ENCODE measurements around the gene LRRC28.
"Not testable (repeated sequence)": the region's sequence is repeated elsewhere in the genome, so short reads cannot be mapped to it uniquely, and the experiment has no call there.

The LRRC28 gene

GRCh38 chr15:99250857-99251841, at the start of gene LRRC28:
Gene LRRC28 (plus strand): TSS chr15:99251481. CDS start chr15:99255958, 4,477 bp downstream.
- peak; percentile 99 for DNase-seq

GRCh38 chr15:99202176-99202552, 49.1 kb upstream of the LRRC28 start:
- DNase-seq, result no peak

GRCh38 chr15:99207672-99208071, 43.6 kb upstream of the LRRC28 start:
- DNase-seq, result no peak

- DNase-seq, result no peak
Observed at GRCh38 chr15:99209326-99209725, 42.0 kb upstream of the LRRC28 start.

GRCh38 chr15:99210334-99210733, 40.9 kb upstream of the LRRC28 start:
- no peak for DNase-seq

GRCh38 chr15:99211926-99212325, 39.4 kb upstream of the LRRC28 start:
- DNase-seq, result no peak

- no peak for DNase-seq
Observed at GRCh38 chr15:99212406-99212805, 38.9 kb upstream of the LRRC28 start.

- DNase-seq, result peak; percentile 76
Observed at GRCh38 chr15:99213187-99213811, 38.0 kb upstream of the LRRC28 start.

GRCh38 chr15:99224372-99225214, 26.7 kb upstream of the LRRC28 start:
- no peak for DNase-seq

- no peak for DNase-seq
Observed at GRCh38 chr15:99226802-99227201, 24.5 kb upstream of the LRRC28 start.

- no peak for DNase-seq
Observed at GRCh38 chr15:99228120-99228770, 23.0 kb upstream of the LRRC28 start.

GRCh38 chr15:99230867-99231266, 20.4 kb upstream of the LRRC28 start:
- DNase-seq, result no peak

GRCh38 chr15:99232740-99233139, 18.5 kb upstream of the LRRC28 start:
- DNase-seq, result no peak

GRCh38 chr15:99234160-99234559, 17.1 kb upstream of the LRRC28 start:
- not testable (repeated sequence) for DNase-seq

- no peak for DNase-seq
Observed at GRCh38 chr15:99238849-99239248, 12.4 kb upstream of the LRRC28 start.

GRCh38 chr15:99239545-99240198, 11.6 kb upstream of the LRRC28 start:
- DNase-seq, result no peak

- DNase-seq, result no peak
Observed at GRCh38 chr15:99241752-99242151, 9.5 kb upstream of the LRRC28 start.

GRCh38 chr15:99244306-99244705, 7.0 kb upstream of the LRRC28 start:
- DNase-seq, result no peak

- no peak for DNase-seq
Observed at GRCh38 chr15:99247062-99247461, 4.2 kb upstream of the LRRC28 start.

GRCh38 chr15:99248000-99248715, 3.1 kb upstream of the LRRC28 start:
- DNase-seq, result no peak

- DNase-seq, result peak; percentile 75
Observed at GRCh38 chr15:99249270-99249841, 1.9 kb upstream of the LRRC28 start, which contains the start of gene TTC23. Gene TTC23 (minus strand): TSS chr15:99249581. CDS start chr15:99228712, 20,869 bp downstream.

Measured in right hindlimb (tissue), 1 donor.